ENCODE results near the gene CCDC18. TPM values are rescaled to one million over a fixed set of nuclear protein-coding genes. Genes with fewer than 3 reads are reported as not detected.
"Not testable (repeated sequence)": the region's sequence is repeated elsewhere in the genome, so short reads cannot be mapped to it uniquely, and the experiment has no call there.

Gene CCDC18
- total and polyA plus RNA-seq, 7 experiments from 2014 or later: 3.4 to 13.7 (median 8.5) TPM

GRCh38 chr1:93262645-93263044 lies 82.1 kb downstream of the CCDC18 start:
- CTCF ChIA-PET: no interaction called here
- H3K36me3 Mint-ChIP-seq: peaks cover 23 to 75% (median 62%) of the 10 kb centered on the region in 5 donors
- no peak for ATAC-seq

DNA sequence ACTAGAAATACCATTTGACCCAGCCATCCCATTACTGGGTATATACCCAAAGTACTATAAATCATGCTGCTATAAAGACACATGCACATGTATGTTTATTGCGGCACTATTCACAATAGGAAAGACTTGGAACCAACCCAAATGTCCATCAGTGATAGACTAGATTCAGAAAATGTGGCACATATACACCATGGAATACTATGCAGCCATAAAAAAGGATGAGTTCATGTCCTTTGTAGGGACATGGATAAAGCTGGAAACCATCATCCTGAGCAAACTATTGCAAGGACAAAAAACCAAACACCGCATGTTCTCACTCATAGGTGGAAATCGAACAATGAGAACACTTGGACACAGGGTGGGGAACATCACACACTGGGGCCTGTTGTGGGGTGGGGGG lies 88.4 kb downstream of the CCDC18 start:
- H3K4me1 ChIP-seq (ENCODE audit: control insufficient read depth in 2 of 2, insufficient read depth in 2 of 2, low read length in 2 of 2); H3K27me3 Mint-ChIP-seq; intact Hi-C loops (cut with micrococcal nuclease); ATAC-seq; CTCF ChIA-PET; H3K27ac Mint-ChIP-seq; H3K27ac ChIP-seq (ENCODE audit: low read depth, low read length); H3K4me3 ChIP-seq (ENCODE audit: low read length); H3K4me3 Mint-ChIP-seq; H3K27me3 ChIP-seq (ENCODE audit: control insufficient read depth in 2 of 2, insufficient read depth in 2 of 2, low read length in 2 of 2); POLR2A ChIA-PET; H3K4me1 Mint-ChIP-seq; H3K36me3 ChIP-seq (ENCODE audit: control insufficient read depth in 2 of 3, insufficient read depth in 3 of 3, low read length in 3 of 3); DNase-seq; H3K9me3 ChIP-seq (ENCODE audit: control insufficient read depth in 2 of 3, low read length in 3 of 3): not testable (repeated sequence)
- H3K9me3 Mint-ChIP-seq: peaks cover 0 to 19% (median under 1%) of the 10 kb centered on the region in 11 donors
- peaks cover 17 to 64% (median 52%) of the 10 kb centered on the region in 5 donors for H3K36me3 Mint-ChIP-seq

More at GRCh38 chr1:93262645-93263044, 82.1 kb downstream of the CCDC18 start:
- H3K9me3 ChIP-seq (ENCODE audit: control insufficient read depth in 2 of 3, low read length in 3 of 3): peaks cover 0 to 13% (median 3%) of the 10 kb centered on the region in 3 experiments
- Mint-ChIP-seq H3K4me3 (no peak overlapping the region), H3K4me1 (no peaks in the 10 kb centered on the region), H3K27me3 (no peaks in the 10 kb centered on the region), H3K27ac (no peak overlapping the region), H3K9me3 (peaks cover 8 to 44% (median 16%) of the 10 kb centered on the region in 11 donors)
- H3K36me3 ChIP-seq (ENCODE audit: control insufficient read depth in 2 of 3, insufficient read depth in 3 of 3, low read length in 3 of 3): peaks cover 0 to 19% (median 4%) of the 10 kb centered on the region in 3 experiments
- no peaks in the 10 kb centered on the region for H3K27me3 ChIP-seq (ENCODE audit: control insufficient read depth in 2 of 2, insufficient read depth in 2 of 2, low read length in 2 of 2)
- POLR2A ChIA-PET: interaction anchor here (0.5 kb wide), 1 partner anchor 1669 kb away, joined by 3 read pairs; no protein-coding TSS in a partner anchor
- no peak overlapping the region for H3K4me3 ChIP-seq (ENCODE audit: low read length)
- intact Hi-C loops (cut with micrococcal nuclease): no loop called here
- no peak for DNase-seq
- no peaks in the 10 kb centered on the region for H3K4me1 ChIP-seq (ENCODE audit: control insufficient read depth in 2 of 2, insufficient read depth in 2 of 2, low read length in 2 of 2)
- no peak overlapping the region for H3K27ac ChIP-seq (ENCODE audit: low read depth, low read length)

DNA sequence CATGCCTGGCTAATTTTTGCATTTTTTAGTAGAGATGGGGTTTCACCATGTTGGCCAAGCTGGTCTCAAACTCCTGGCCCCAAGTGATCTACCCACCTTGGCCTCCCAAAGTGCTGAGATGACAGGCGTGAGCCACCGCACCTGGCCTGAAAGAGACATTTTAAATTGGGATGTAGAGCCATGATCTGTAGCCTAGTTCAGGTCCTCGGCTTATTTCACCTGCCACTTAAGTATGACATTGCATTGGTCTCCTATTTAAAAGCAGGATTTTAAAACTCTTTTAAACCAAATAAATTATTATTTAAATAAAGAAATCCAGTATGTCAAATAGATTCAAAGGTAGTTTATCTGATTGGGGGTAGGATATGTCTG lies 94.7 kb downstream of the CCDC18 start:
- H3K27ac Mint-ChIP-seq; H3K27me3 Mint-ChIP-seq; H3K9me3 Mint-ChIP-seq; POLR2A ChIA-PET; intact Hi-C loops (cut with micrococcal nuclease); H3K4me1 Mint-ChIP-seq; H3K4me1 ChIP-seq (ENCODE audit: control insufficient read depth in 2 of 2, insufficient read depth in 2 of 2, low read length in 2 of 2); ATAC-seq; H3K27ac ChIP-seq (ENCODE audit: low read depth, low read length); DNase-seq; H3K9me3 ChIP-seq (ENCODE audit: control insufficient read depth in 2 of 3, low read length in 3 of 3); H3K36me3 ChIP-seq (ENCODE audit: control insufficient read depth in 2 of 3, insufficient read depth in 3 of 3, low read length in 3 of 3); H3K27me3 ChIP-seq (ENCODE audit: control insufficient read depth in 2 of 2, insufficient read depth in 2 of 2, low read length in 2 of 2); H3K4me3 Mint-ChIP-seq; CTCF ChIA-PET; H3K4me3 ChIP-seq (ENCODE audit: low read length): not testable (repeated sequence)
- H3K36me3 Mint-ChIP-seq: peaks cover 11 to 28% (median 19%) of the 10 kb centered on the region in 5 donors

DNA sequence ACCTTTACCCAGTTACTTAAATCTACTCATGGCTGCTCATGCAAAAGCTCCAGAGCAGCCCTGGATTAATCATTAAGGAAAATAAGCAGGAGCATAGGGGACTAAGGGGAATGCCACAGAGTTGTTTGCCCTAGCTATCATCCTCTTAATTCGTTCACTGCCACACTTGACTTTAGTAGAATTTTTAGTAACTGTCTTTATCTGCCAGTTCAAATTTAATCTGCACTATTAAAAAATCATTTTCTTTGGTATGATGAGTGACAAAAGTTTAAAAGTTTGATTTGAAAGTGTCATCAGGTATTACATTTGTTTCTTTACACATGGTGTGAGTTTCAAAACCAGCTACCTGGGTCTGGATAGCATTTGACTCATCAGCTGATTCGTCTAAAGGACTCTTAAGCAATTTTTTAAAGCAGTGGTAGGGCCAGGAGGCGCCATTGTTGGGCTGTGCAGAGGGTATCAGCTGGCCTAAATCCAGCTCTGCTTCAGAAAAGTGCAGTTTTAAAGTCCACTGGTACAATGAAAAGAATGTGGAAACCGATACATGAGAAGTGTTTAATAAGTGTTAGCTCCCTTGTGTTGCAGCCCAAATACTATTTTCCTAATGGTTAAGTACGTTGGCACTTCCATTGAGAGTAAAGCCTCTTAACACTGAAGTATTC lies 95.2 kb downstream of the CCDC18 start:
- H3K9me3 Mint-ChIP-seq: peaks cover 2 to 11% (median 7%) of the 10 kb centered on the region in 11 donors
- no peak overlapping the region for H3K4me3 Mint-ChIP-seq
- H3K27me3 Mint-ChIP-seq: no peaks in the 10 kb centered on the region
- Histone ChIP-seq H3K27me3 (ENCODE audit: control insufficient read depth in 2 of 2, insufficient read depth in 2 of 2, low read length in 2 of 2) (no peaks in the 10 kb centered on the region), H3K4me1 (ENCODE audit: control insufficient read depth in 2 of 2, insufficient read depth in 2 of 2, low read length in 2 of 2) (no peaks in the 10 kb centered on the region), H3K9me3 (ENCODE audit: control insufficient read depth in 2 of 3, low read length in 3 of 3) (no peaks in the 10 kb centered on the region), H3K27ac (ENCODE audit: low read depth, low read length) (no peak overlapping the region), H3K4me3 (ENCODE audit: low read length) (no peak overlapping the region), H3K36me3 (ENCODE audit: control insufficient read depth in 2 of 3, insufficient read depth in 3 of 3, low read length in 3 of 3) (no peaks in the 10 kb centered on the region)
- no peak overlapping the region for H3K27ac Mint-ChIP-seq
- DNase-seq: no peak
- ChIA-PET CTCF (no interaction called here), POLR2A (no interaction called here)
- intact Hi-C loops (cut with micrococcal nuclease): no loop called here
- H3K4me1 Mint-ChIP-seq: peaks cover 0 to 8% (median 0%) of the 10 kb centered on the region in 7 donors
- ATAC-seq: no peak
- peaks cover 15 to 29% (median 24%) of the 10 kb centered on the region in 5 donors for H3K36me3 Mint-ChIP-seq

DNA sequence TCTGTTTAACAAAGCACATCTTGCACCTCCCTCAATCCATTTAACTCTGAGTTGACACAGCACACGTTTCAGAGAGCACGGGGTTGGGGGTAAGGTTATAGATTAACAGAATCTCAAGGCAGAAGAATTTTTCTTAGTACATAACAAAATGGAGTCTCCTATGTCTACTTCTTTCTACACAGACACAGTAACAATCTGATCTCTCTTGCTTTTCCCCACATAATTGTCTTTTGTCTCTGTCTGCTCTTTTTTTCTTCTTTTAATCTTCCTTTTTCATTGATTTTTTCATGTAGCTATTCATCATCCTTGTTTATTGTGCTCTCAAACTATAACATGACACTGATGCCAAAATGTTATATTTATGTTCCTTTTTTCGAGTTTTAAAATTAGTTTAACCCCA lies 97.0 kb downstream of the CCDC18 start:
- CTCF ChIA-PET: not testable (repeated sequence)
- H3K9me3 Mint-ChIP-seq: peaks cover 2 to 17% (median 7%) of the 10 kb centered on the region in 11 donors

DNA sequence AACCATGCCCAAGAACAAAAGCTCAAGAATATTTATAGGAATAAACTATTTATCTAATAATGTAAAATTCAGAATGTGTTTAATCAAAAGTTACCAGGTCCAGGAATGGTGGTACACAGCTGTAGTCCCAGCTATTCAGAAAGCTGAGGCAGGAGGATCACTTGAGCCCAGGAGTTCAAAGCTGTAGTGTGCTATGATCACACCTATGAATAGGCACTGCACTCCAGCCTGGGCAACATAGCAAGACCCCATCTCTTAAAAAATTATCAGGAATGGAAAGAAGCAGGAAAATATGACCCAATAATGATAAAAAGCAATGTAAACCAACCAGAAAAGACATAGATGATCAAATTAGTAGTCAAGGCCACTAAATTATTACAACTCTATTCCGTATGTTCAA lies 103.0 kb downstream of the CCDC18 start:
- Mint-ChIP-seq H3K4me3 (no peak overlapping the region), H3K36me3 (peaks cover 31 to 70% (median 56%) of the 10 kb centered on the region in 5 donors), H3K4me1 (peaks cover 0 to 1% (median 0%) of the 10 kb centered on the region in 7 donors), H3K27me3 (no peaks in the 10 kb centered on the region), H3K27ac (no peak overlapping the region), H3K9me3 (peaks cover 0 to 17% (median 7%) of the 10 kb centered on the region in 11 donors)
- ChIA-PET POLR2A (no interaction called here), CTCF (no interaction called here)
- no peak for ATAC-seq
- intact Hi-C loops (cut with micrococcal nuclease): no loop called here
- Histone ChIP-seq H3K9me3 (ENCODE audit: control insufficient read depth in 2 of 3, low read length in 3 of 3) (no peaks in the 10 kb centered on the region), H3K36me3 (ENCODE audit: control insufficient read depth in 2 of 3, insufficient read depth in 3 of 3, low read length in 3 of 3) (peaks cover 0 to 6% (median 3%) of the 10 kb centered on the region in 3 experiments), H3K4me3 (ENCODE audit: low read length) (no peak overlapping the region), H3K27ac (ENCODE audit: low read depth, low read length) (no peak overlapping the region), H3K27me3 (ENCODE audit: control insufficient read depth in 2 of 2, insufficient read depth in 2 of 2, low read length in 2 of 2) (no peaks in the 10 kb centered on the region), H3K4me1 (ENCODE audit: control insufficient read depth in 2 of 2, insufficient read depth in 2 of 2, low read length in 2 of 2) (no peaks in the 10 kb centered on the region)
- no peak for DNase-seq

More for the DNA sequence above, 97.0 kb downstream of the CCDC18 start:
- H3K36me3 ChIP-seq (ENCODE audit: control insufficient read depth in 2 of 3, insufficient read depth in 3 of 3, low read length in 3 of 3); H3K4me1 Mint-ChIP-seq; H3K4me3 Mint-ChIP-seq; H3K27ac ChIP-seq (ENCODE audit: low read depth, low read length); H3K4me1 ChIP-seq (ENCODE audit: control insufficient read depth in 2 of 2, insufficient read depth in 2 of 2, low read length in 2 of 2); H3K4me3 ChIP-seq (ENCODE audit: low read length); ATAC-seq; H3K27ac Mint-ChIP-seq; POLR2A ChIA-PET; intact Hi-C loops (cut with micrococcal nuclease); H3K27me3 ChIP-seq (ENCODE audit: control insufficient read depth in 2 of 2, insufficient read depth in 2 of 2, low read length in 2 of 2); H3K9me3 ChIP-seq (ENCODE audit: control insufficient read depth in 2 of 3, low read length in 3 of 3); H3K27me3 Mint-ChIP-seq; DNase-seq: not testable (repeated sequence)
- peaks cover 21 to 37% (median 34%) of the 10 kb centered on the region in 5 donors for H3K36me3 Mint-ChIP-seq

- intact Hi-C loops (cut with micrococcal nuclease): no loop called here
- Mint-ChIP-seq H3K27me3 (no peaks in the 10 kb centered on the region), H3K27ac (no peak overlapping the region), H3K36me3 (peaks cover 13 to 80% (median 58%) of the 10 kb centered on the region in 5 donors), H3K9me3 (peaks cover 0 to 8% (median 0%) of the 10 kb centered on the region in 11 donors), H3K4me1 (peaks cover 0 to 5% (median 0%) of the 10 kb centered on the region in 7 donors), H3K4me3 (no peak overlapping the region)
- no peak overlapping the region for H3K4me3 ChIP-seq (ENCODE audit: low read length)
- H3K27ac ChIP-seq (ENCODE audit: low read depth, low read length): no peak overlapping the region
- H3K27me3 ChIP-seq (ENCODE audit: control insufficient read depth in 2 of 2, insufficient read depth in 2 of 2, low read length in 2 of 2): no peaks in the 10 kb centered on the region
- ATAC-seq: no peak
- ChIA-PET CTCF (interaction anchor here (0.6 kb wide), 1 partner anchor 882 kb away, joined by 5 read pairs; no protein-coding TSS in a partner anchor), POLR2A (no interaction called here)
- DNase-seq: no peak
- H3K4me1 ChIP-seq (ENCODE audit: control insufficient read depth in 2 of 2, insufficient read depth in 2 of 2, low read length in 2 of 2): no peaks in the 10 kb centered on the region
- H3K9me3 ChIP-seq (ENCODE audit: control insufficient read depth in 2 of 3, low read length in 3 of 3): no peaks in the 10 kb centered on the region
- H3K36me3 ChIP-seq (ENCODE audit: control insufficient read depth in 2 of 3, insufficient read depth in 3 of 3, low read length in 3 of 3): peaks cover 0 to 25% (median 0%) of the 10 kb centered on the region in 3 experiments
These were observed 108.0 kb downstream of the CCDC18 start for GRCh38 chr1:93288558-93288957.
